Liver (tissue), 9 donors: ENCODE measurements around the gene NOTCH4. TPM values are rescaled to one million over a fixed set of nuclear protein-coding genes. Genes with fewer than 3 reads are reported as not detected.

Source experiments
- DNase-seq: peaks from one replicate; pipeline ENCODE4 v3.0.0-alpha.2; 2017; ENCODE audit warnings: low spot score
- H3K27ac ChIP-seq, 2 donors: one replicate each; pipeline ENCODE4 v1.7.0; 2013; ENCODE audit warnings: inconsistent platforms in 2 of 2, low read length in 2 of 2, control low read depth in 1 of 2, low read depth in 1 of 2, mild to moderate bottlenecking in 1 of 2
- H3K27me3 ChIP-seq, 4 donors: one replicate each; pipeline versions ENCODE4 v1.6.1 to v1.7.0; 2013; ENCODE audit warnings: low read length in 3 of 4, inconsistent platforms in 1 of 4, mild to moderate bottlenecking in 1 of 4, moderate library complexity in 1 of 4; ENCODE audit not compliant: control insufficient read depth in 4 of 4, insufficient read depth in 4 of 4
- H3K36me3 ChIP-seq, 4 donors: one replicate each; pipeline versions ENCODE4 v1.6.1 to v1.7.0; 2013; ENCODE audit warnings: low read length in 3 of 4, mild to moderate bottlenecking in 3 of 4, low read depth in 1 of 4, moderate library complexity in 1 of 4; ENCODE audit not compliant: control insufficient read depth in 4 of 4, insufficient read depth in 3 of 4
- H3K4me1 ChIP-seq, 4 donors: one replicate each; pipeline versions ENCODE4 v1.6.1 to v1.7.0; 2013; ENCODE audit warnings: low read length in 3 of 4, mild to moderate bottlenecking in 3 of 4, moderate library complexity in 1 of 4; ENCODE audit not compliant: control insufficient read depth in 4 of 4, insufficient read depth in 4 of 4
- H3K4me3 ChIP-seq, 3 donors: one replicate each; pipeline versions ENCODE4 v1.6.1 to v1.7.0; 2013; ENCODE audit warnings: low read length in 3 of 3, control low read depth in 1 of 3, low read depth in 1 of 3, mild to moderate bottlenecking in 1 of 3
- H3K9ac ChIP-seq, 2 donors: one replicate each; pipeline ENCODE4 v1.7.0; 2013; ENCODE audit warnings: low read length in 2 of 2, mild to moderate bottlenecking in 2 of 2, moderate library complexity in 2 of 2, control low read depth in 1 of 2, low read depth in 1 of 2
- H3K9me3 ChIP-seq, 4 donors: one replicate each; pipeline versions ENCODE4 v1.6.1 to v1.7.0; 2013; ENCODE audit warnings: low read length in 3 of 4; ENCODE audit not compliant: control insufficient read depth in 4 of 4
- FOXA1 ChIP-seq: IDR thresholded peaks from 2 replicates; pipeline ENCODE4 v1.6.1; 2016; ENCODE audit warnings: antibody characterized with exemption
- FOXA2 ChIP-seq: IDR thresholded peaks from 2 replicates; pipeline ENCODE4 v1.6.1; 2016; ENCODE audit warnings: antibody characterized with exemption
- GABPA ChIP-seq, 2 donors: IDR thresholded peaks in 1 of 2; conservative IDR thresholded peaks in 1 of 2; 2 replicates each; pipeline ENCODE4 v1.6.1; 2016; ENCODE audit warnings: antibody characterized with exemption in 2 of 2, mild to moderate bottlenecking in 1 of 2, moderate library complexity in 1 of 2
- HNF4A ChIP-seq, 2 donors: conservative IDR thresholded peaks; 2 replicates each; pipeline ENCODE4 v1.6.1; 2016; ENCODE audit warnings: antibody characterized with exemption in 2 of 2, mild to moderate bottlenecking in 2 of 2
- HNF4G ChIP-seq: IDR thresholded peaks from 2 replicates; pipeline ENCODE4 v1.6.1; 2016; ENCODE audit warnings: antibody characterized with exemption
- JUND ChIP-seq, 2 donors: IDR thresholded peaks; 2 replicates each; pipeline ENCODE4 v1.6.1; 2016; ENCODE audit warnings: antibody characterized with exemption in 2 of 2
- NR2F2 ChIP-seq: IDR thresholded peaks from 2 replicates; pipeline ENCODE4 v1.6.1; 2016; ENCODE audit warnings: antibody characterized with exemption
- RAD21 ChIP-seq, 2 donors: IDR thresholded peaks; 2 replicates each; pipeline ENCODE4 v1.6.1; 2016; ENCODE audit warnings: antibody characterized with exemption in 2 of 2, mild to moderate bottlenecking in 2 of 2
- RXRA ChIP-seq, 2 donors: IDR thresholded peaks; 2 replicates each; pipeline ENCODE4 v1.6.1; 2017 to 2018; ENCODE audit warnings: antibody characterized with exemption in 2 of 2, mild to moderate bottlenecking in 1 of 2
- TAF1 ChIP-seq: conservative IDR thresholded peaks from 2 replicates; pipeline ENCODE4 v1.6.1; 2016; ENCODE audit warnings: antibody characterized with exemption, mild to moderate bottlenecking
- YY1 ChIP-seq: IDR thresholded peaks from 2 replicates; pipeline ENCODE4 v1.6.1; 2016; ENCODE audit warnings: antibody characterized with exemption, mild to moderate bottlenecking
- WGBS: extraction: QIAGEN DNeasy Blood & Tissue Kit; methylation state at CpG from one replicate; pipeline ENCODE4 v1.1.7; 2013; 5-methylcytosine and 5-hydroxymethylcytosine counted together
- polyA plus RNA-seq, 2 donors: library from polyadenylated mRNA; stranded (reverse) in 1 of 2; unstranded in 1 of 2; fragments of 200-250 nt in 1 of 2; fragments of >200 nt in 1 of 2; fragmentation: Nextera tagmentation in 1 of 2; extraction: Ambion mirVana in 1 of 2; gene quantifications; one replicate each; pipeline versions ENCODE4 v1.2.1 to v1.2.3, GENCODE V29; 2013 to 2015
- total RNA-seq, 2 donors: library from RNA; depleted of rRNA; stranded (reverse); fragments of >200 nt; gene quantifications; one replicate each; pipeline ENCODE4 v1.2.3, GENCODE V29; 2014
- TF ChIP-seq, protein P1 (sequence below): fragments of 150-350 bp; IDR thresholded peaks from 2 replicates; pipeline ENCODE4 v1.5.1; 2017; ENCODE audit warnings: improper control_type of control experiment, low read depth, low read length; ENCODE audit not compliant: missing input control
- TF ChIP-seq, protein P2 (sequence below): IDR thresholded peaks from 2 replicates; pipeline ENCODE4 v1.6.1; 2016; ENCODE audit warnings: antibody characterized with exemption
- TF ChIP-seq, protein P3 (sequence below): IDR thresholded peaks from 2 replicates; pipeline ENCODE4 v1.6.1; 2016; ENCODE audit warnings: antibody characterized with exemption
- TF ChIP-seq, protein P4 (sequence below): IDR thresholded peaks from 2 replicates; pipeline ENCODE4 v1.6.1; 2016; ENCODE audit warnings: antibody characterized with exemption, mild to moderate bottlenecking
- donor health status: healthy.
- donor health status: healthy.
- donor health status: healthy.
- donor health status: healthy.
- donor health status: healthy.

NOTCH4 gene
- total and polyA plus RNA-seq, 4 donors, result 2.6 to 15.1 (median 8.8) TPM

DNA sequence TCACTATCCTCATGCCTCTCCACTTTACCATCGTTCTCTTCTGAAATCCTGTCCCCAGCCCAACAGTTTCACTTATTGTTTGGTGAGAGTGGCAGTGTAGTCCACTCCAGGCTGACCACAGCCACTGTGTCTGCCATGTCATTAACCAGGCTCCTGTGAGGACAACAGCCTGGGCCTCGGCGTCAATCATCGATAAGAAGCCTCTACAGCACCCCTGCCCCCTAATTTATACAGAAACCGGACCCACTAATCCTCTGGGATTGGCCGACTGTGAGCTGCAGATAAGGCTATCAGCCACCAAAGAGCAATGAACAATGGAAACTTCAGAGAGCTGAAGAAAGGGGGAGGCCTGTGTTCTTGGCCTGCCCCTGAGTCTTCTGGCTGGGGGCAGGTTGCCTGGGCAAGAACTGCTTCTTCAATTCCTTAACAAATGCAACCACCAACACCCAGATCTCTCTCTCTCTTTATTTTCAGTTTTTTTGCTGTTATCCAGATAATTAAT, 56.1 kb downstream of the NOTCH4 start:
- H3K9me3 ChIP-seq, result no peaks in the 10 kb centered on the region
- no peak for DNase-seq
- no peak overlapping the region for H3K9ac ChIP-seq
- no peak overlapping the region for H3K27ac ChIP-seq
- WGBS, result 79% methylated on average over 6 of the region's 6 CpGs
- H3K27me3 ChIP-seq, result no peaks in the 10 kb centered on the region
- H3K4me1 ChIP-seq, result peaks cover 0 to under 1% (median 0%) of the 10 kb centered on the region in 4 donors
- TF ChIP-seq, protein P1, sequence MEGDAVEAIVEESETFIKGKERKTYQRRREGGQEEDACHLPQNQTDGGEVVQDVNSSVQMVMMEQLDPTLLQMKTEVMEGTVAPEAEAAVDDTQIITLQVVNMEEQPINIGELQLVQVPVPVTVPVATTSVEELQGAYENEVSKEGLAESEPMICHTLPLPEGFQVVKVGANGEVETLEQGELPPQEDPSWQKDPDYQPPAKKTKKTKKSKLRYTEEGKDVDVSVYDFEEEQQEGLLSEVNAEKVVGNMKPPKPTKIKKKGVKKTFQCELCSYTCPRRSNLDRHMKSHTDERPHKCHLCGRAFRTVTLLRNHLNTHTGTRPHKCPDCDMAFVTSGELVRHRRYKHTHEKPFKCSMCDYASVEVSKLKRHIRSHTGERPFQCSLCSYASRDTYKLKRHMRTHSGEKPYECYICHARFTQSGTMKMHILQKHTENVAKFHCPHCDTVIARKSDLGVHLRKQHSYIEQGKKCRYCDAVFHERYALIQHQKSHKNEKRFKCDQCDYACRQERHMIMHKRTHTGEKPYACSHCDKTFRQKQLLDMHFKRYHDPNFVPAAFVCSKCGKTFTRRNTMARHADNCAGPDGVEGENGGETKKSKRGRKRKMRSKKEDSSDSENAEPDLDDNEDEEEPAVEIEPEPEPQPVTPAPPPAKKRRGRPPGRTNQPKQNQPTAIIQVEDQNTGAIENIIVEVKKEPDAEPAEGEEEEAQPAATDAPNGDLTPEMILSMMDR, result no peak
- TF ChIP-seq NR2F2 (no peak), HNF4G (no peak), JUND (IDR thresholded peaks at IDR 0.05) (no peak)
- TF ChIP-seq, protein P2, sequence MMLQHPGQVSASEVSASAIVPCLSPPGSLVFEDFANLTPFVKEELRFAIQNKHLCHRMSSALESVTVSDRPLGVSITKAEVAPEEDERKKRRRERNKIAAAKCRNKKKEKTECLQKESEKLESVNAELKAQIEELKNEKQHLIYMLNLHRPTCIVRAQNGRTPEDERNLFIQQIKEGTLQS, result no peak
- peaks cover 7 to 35% (median 11%) of the 10 kb centered on the region in 4 donors for H3K36me3 ChIP-seq
- no peak overlapping the region for H3K4me3 ChIP-seq

DNA sequence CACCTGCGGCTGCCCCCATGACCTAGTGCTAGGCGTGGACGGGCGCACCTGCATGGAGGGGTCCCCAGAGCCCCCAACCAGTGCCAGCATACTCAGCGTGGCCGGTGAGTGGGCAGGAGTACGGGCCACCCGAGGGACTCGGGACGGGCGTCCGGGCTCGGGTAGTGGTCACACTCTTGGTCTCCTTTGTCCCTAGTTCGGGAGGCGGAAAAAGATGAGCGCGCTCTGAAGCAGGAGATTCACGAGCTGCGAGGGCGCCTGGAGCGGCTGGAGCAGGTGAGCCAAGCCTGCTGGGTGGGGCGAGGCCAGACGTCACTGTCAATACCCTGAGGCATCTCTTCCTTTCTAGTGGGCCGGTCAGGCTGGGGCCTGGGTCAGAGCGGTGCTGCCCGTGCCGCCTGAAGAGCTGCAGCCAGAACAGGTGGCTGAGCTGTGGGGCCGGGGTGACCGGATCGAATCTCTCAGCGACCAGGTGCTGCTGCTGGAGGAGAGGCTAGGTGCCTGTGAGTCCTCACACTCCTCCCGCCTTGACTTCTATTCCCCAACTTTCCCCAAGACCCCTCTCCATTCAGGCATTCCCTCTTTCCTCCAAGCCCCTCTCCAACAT, 56.6 kb downstream of the NOTCH4 start:
- H3K9me3 ChIP-seq, result no peaks in the 10 kb centered on the region
- H3K36me3 ChIP-seq, result peaks cover 7 to 35% (median 12%) of the 10 kb centered on the region in 4 donors
- no peak overlapping the region for H3K27ac ChIP-seq
- TF ChIP-seq, protein P3, sequence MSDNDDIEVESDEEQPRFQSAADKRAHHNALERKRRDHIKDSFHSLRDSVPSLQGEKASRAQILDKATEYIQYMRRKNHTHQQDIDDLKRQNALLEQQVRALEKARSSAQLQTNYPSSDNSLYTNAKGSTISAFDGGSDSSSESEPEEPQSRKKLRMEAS, result no peak
- TF ChIP-seq, protein P4, sequence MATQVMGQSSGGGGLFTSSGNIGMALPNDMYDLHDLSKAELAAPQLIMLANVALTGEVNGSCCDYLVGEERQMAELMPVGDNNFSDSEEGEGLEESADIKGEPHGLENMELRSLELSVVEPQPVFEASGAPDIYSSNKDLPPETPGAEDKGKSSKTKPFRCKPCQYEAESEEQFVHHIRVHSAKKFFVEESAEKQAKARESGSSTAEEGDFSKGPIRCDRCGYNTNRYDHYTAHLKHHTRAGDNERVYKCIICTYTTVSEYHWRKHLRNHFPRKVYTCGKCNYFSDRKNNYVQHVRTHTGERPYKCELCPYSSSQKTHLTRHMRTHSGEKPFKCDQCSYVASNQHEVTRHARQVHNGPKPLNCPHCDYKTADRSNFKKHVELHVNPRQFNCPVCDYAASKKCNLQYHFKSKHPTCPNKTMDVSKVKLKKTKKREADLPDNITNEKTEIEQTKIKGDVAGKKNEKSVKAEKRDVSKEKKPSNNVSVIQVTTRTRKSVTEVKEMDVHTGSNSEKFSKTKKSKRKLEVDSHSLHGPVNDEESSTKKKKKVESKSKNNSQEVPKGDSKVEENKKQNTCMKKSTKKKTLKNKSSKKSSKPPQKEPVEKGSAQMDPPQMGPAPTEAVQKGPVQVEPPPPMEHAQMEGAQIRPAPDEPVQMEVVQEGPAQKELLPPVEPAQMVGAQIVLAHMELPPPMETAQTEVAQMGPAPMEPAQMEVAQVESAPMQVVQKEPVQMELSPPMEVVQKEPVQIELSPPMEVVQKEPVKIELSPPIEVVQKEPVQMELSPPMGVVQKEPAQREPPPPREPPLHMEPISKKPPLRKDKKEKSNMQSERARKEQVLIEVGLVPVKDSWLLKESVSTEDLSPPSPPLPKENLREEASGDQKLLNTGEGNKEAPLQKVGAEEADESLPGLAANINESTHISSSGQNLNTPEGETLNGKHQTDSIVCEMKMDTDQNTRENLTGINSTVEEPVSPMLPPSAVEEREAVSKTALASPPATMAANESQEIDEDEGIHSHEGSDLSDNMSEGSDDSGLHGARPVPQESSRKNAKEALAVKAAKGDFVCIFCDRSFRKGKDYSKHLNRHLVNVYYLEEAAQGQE, result no peak
- TF ChIP-seq JUND (IDR thresholded peaks at IDR 0.05), result no peak
- TF ChIP-seq, protein P2, result no peak
- H3K4me3 ChIP-seq, result no peak overlapping the region
- 93% methylated on average over 32 of the region's 32 CpGs for WGBS
- no peaks in the 10 kb centered on the region for H3K4me1 ChIP-seq
- DNase-seq, result no peak
- no peak overlapping the region for H3K9ac ChIP-seq
- H3K27me3 ChIP-seq, result no peaks in the 10 kb centered on the region

DNA sequence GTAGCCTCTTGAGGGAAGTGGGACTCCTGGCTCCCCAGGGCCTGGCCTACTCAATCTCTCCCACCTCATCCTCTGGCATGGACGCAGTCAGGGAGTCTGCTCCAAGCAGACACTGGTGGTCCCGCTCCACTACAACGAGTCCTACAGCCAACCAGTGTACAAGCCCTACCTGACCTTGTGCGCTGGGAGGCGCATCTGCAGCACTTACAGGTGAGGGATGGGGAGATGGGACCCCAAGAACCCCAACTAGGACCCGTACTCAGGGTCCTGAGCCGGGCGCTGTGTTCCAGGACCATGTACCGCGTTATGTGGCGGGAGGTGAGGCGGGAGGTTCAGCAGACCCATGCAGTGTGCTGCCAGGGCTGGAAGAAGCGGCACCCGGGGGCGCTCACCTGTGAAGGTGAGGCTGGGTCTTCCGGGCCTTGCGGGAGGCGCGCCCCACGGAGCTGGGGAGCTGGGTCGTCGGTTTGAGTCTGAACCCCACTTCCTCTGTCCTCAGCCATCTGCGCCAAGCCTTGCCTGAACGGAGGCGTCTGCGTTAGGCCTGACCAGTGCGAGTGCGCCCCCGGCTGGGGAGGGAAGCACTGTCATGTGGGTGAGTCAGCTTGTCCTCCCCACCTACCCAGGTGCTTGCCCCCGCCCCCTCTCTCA, 57.3 kb downstream of the NOTCH4 start:
- 92% methylated on average over 30 of the region's 30 CpGs for WGBS
- no peak overlapping the region for H3K27ac ChIP-seq
- DNase-seq, result no peak
- TF ChIP-seq FOXA2 (no peak), JUND (IDR thresholded peaks at IDR 0.05) (no peak), RAD21 (IDR thresholded peaks at IDR 0.05) (no peak), HNF4G (no peak), FOXA1 (no peak), TAF1 (no peak), YY1 (no peak), HNF4A (conservative IDR thresholded peaks at IDR 0.05) (no peak), GABPA (IDR thresholded peaks at IDR 0.05 in 1 of 2, conservative IDR thresholded peaks at IDR 0.05 in 1 of 2) (no peak), RXRA (IDR thresholded peaks at IDR 0.05) (no peak)
- TF ChIP-seq, protein P2, result no peak
- TF ChIP-seq, protein P1, result no peak
- TF ChIP-seq, protein P3, result no peak

More for the DNA sequence above, 57.3 kb downstream of the NOTCH4 start:
- H3K4me3 ChIP-seq, result no peak overlapping the region
- H3K9ac ChIP-seq, result no peak overlapping the region
- peaks cover 7 to 35% (median 12%) of the 10 kb centered on the region in 4 donors for H3K36me3 ChIP-seq
- no peaks in the 10 kb centered on the region for H3K9me3 ChIP-seq
- H3K4me1 ChIP-seq, result no peaks in the 10 kb centered on the region
- no peaks in the 10 kb centered on the region for H3K27me3 ChIP-seq
